OCI-LY3 (cell line): ENCODE results near the gene LRP10.

Source experiments
- H2AFZ ChIP-seq: fragments of 200-600, 300-600 bp; shearing (Covaris generic); 2 replicates; pipeline ENCODE4 v1.6.0; 2014; ENCODE audit warnings: antibody characterized with exemption, low read depth, low read length
- H3K27ac ChIP-seq: fragments of 200-600, 300-600 bp; sonication (generic); 2 replicates; pipeline ENCODE4 v1.5.1; 2014; ENCODE audit warnings: mild to moderate bottlenecking, low read length, moderate library complexity, mixed read lengths
- H3K27me3 ChIP-seq: fragments of 200-600, 300-600 bp; sonication (generic); 2 replicates; pipeline ENCODE4 v1.6.1; 2014; ENCODE audit warnings: low read depth, low read length, mixed read lengths
- H3K36me3 ChIP-seq: fragments of 200-600, 300-600 bp; sonication (generic); replicated peaks from 2 replicates; pipeline ENCODE3; 2014; ENCODE audit warnings: low read depth, low read length, mixed read lengths
- H3K4me1 ChIP-seq: fragments of 300-600, 200-600 bp; sonication (generic); 2 replicates; pipeline ENCODE4 v1.6.1; 2014; ENCODE audit warnings: low read length, mixed read lengths
- H3K4me2 ChIP-seq: fragments of 200-600, 300-600 bp; sonication (generic); 2 replicates; pipeline ENCODE4 v1.6.1; 2014; ENCODE audit warnings: low read length, mixed read lengths
- H3K4me3 ChIP-seq: fragments of 300-600, 200-600 bp; sonication (generic); 2 replicates; pipeline ENCODE4 v1.5.1; 2014; ENCODE audit warnings: antibody characterized with exemption, mild to moderate bottlenecking, low read length, moderate library complexity
- H3K79me2 ChIP-seq: fragments of 300-600, 200-600 bp; shearing (Covaris generic); 2 replicates; pipeline ENCODE4 v1.6.1; 2014; ENCODE audit warnings: mild to moderate bottlenecking, low read length, mixed read lengths
- H3K9ac ChIP-seq: fragments of 300-600, 200-600 bp; shearing (Covaris generic); 2 replicates; pipeline ENCODE4 v1.6.0; 2014; ENCODE audit warnings: mild to moderate bottlenecking, low read length, moderate library complexity
- H3K9me3 ChIP-seq: fragments of 200-600, 300-600 bp; shearing (Covaris generic); 2 replicates; pipeline ENCODE4 v1.6.1; 2014; ENCODE audit warnings: low read length, mixed read lengths; ENCODE audit not compliant: insufficient read depth
- H4K20me1 ChIP-seq: fragments of 200-600, 300-600 bp; sonication (generic); 2 replicates; pipeline ENCODE4 v1.6.1; 2016; ENCODE audit warnings: low read length, mixed read lengths; ENCODE audit not compliant: insufficient read depth
- EZH2phosphoT487 ChIP-seq: fragments of 200-600 bp; shearing (Covaris generic); IDR thresholded peaks from 2 replicates; pipeline ENCODE4 v1.6.1; 2018; ENCODE audit warnings: antibody characterized with exemption, mixed run types, low read depth
- TF ChIP-seq, protein P1 (sequence below): fragments of 200-600, 300-600 bp; sonication (generic); IDR thresholded peaks from 2 replicates; pipeline ENCODE4 v1.5.1; 2014; ENCODE audit warnings: antibody characterized with exemption, low read length, low read depth

Gene LRP10

GRCh38 chr14:22896356-22896755, 24.8 kb downstream of the LRP10 start:
- no peak overlapping the region for H3K9ac ChIP-seq
- no peaks in the 10 kb centered on the region for H3K4me1 ChIP-seq
- no peaks in the 10 kb centered on the region for H4K20me1 ChIP-seq
- H3K36me3 ChIP-seq: peaks cover 33% of the 10 kb centered on the region
- H2AFZ ChIP-seq: no peak overlapping the region
- H3K4me2 ChIP-seq: no peak overlapping the region
- no peak overlapping the region for H3K4me3 ChIP-seq
- no peaks in the 10 kb centered on the region for H3K27me3 ChIP-seq
- H3K9me3 ChIP-seq: no peaks in the 10 kb centered on the region
- TF ChIP-seq, protein P1, sequence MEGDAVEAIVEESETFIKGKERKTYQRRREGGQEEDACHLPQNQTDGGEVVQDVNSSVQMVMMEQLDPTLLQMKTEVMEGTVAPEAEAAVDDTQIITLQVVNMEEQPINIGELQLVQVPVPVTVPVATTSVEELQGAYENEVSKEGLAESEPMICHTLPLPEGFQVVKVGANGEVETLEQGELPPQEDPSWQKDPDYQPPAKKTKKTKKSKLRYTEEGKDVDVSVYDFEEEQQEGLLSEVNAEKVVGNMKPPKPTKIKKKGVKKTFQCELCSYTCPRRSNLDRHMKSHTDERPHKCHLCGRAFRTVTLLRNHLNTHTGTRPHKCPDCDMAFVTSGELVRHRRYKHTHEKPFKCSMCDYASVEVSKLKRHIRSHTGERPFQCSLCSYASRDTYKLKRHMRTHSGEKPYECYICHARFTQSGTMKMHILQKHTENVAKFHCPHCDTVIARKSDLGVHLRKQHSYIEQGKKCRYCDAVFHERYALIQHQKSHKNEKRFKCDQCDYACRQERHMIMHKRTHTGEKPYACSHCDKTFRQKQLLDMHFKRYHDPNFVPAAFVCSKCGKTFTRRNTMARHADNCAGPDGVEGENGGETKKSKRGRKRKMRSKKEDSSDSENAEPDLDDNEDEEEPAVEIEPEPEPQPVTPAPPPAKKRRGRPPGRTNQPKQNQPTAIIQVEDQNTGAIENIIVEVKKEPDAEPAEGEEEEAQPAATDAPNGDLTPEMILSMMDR: no peak
- no peak for TF ChIP-seq EZH2phosphoT487
- no peaks in the 10 kb centered on the region for H3K79me2 ChIP-seq
- no peak overlapping the region for H3K27ac ChIP-seq

- no peaks in the 10 kb centered on the region for H4K20me1 ChIP-seq
- TF ChIP-seq EZH2phosphoT487: no peak
- TF ChIP-seq, protein P1: no peak
- H2AFZ ChIP-seq: no peak overlapping the region
- H3K79me2 ChIP-seq: no peaks in the 10 kb centered on the region
- H3K4me2 ChIP-seq: no peak overlapping the region
- peaks cover 35% of the 10 kb centered on the region for H3K36me3 ChIP-seq
- no peaks in the 10 kb centered on the region for H3K27me3 ChIP-seq
- no peak overlapping the region for H3K9ac ChIP-seq
- no peaks in the 10 kb centered on the region for H3K9me3 ChIP-seq
- no peak overlapping the region for H3K27ac ChIP-seq
- no peak overlapping the region for H3K4me3 ChIP-seq
- no peaks in the 10 kb centered on the region for H3K4me1 ChIP-seq
Observed at GRCh38 chr14:22896760-22897159, 25.2 kb downstream of the LRP10 start.

DNA sequence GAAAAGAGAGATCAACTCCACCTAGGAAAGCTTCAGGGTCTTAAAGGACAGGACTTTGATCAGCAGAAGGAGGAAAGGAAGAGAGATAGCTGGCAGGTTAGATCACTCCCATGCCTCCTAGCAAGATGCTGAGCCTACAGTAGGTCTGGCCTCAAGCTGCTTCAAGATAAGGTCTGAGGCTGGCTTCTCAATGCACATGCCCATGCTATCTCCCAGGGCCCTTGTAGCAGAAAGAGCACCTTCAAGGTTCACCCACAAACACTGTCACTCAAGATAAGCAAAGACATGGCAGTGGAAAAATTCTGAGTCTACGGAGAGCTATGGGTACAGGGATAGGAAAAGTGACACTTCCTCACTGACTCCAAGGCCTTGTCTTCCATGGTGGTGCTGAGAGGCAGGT, 25.8 kb downstream of the LRP10 start:
- Histone ChIP-seq H3K36me3 (peaks cover 38% of the 10 kb centered on the region), H3K27ac (no peak overlapping the region), H3K4me3 (no peak overlapping the region), H2AFZ (no peak overlapping the region), H3K79me2 (no peaks in the 10 kb centered on the region), H3K4me2 (no peak overlapping the region), H3K4me1 (no peaks in the 10 kb centered on the region), H3K9ac (no peak overlapping the region), H3K27me3 (no peaks in the 10 kb centered on the region), H3K9me3 (no peaks in the 10 kb centered on the region), H4K20me1 (no peaks in the 10 kb centered on the region)
- TF ChIP-seq, protein P1: no peak
- TF ChIP-seq EZH2phosphoT487: no peak

GRCh38 chr14:22898302-22899090, 27.0 kb downstream of the LRP10 start:
- Histone ChIP-seq H3K27me3 (no peaks in the 10 kb centered on the region), H3K4me1 (no peaks in the 10 kb centered on the region), H3K27ac (no peak overlapping the region), H3K79me2 (no peaks in the 10 kb centered on the region), H3K4me2 (no peak overlapping the region), H2AFZ (no peak overlapping the region), H3K36me3 (peaks cover 45% of the 10 kb centered on the region), H3K9me3 (no peaks in the 10 kb centered on the region), H3K4me3 (no peak overlapping the region), H3K9ac (no peak overlapping the region), H4K20me1 (no peaks in the 10 kb centered on the region)
- TF ChIP-seq, protein P1: no peak
- TF ChIP-seq EZH2phosphoT487: no peak
